Right lung (tissue), 5 donors: ENCODE measurements around the gene CEP72. TPM values are rescaled to one million over a fixed set of nuclear protein-coding genes. Genes with fewer than 3 reads are reported as not detected.

Experiments used
- polyA plus RNA-seq, 5 donors: library from polyadenylated mRNA; unstranded; fragments of 120-200 nt; gene quantifications; one replicate each; pipeline versions ENCODE4 v1.2.1 to v1.2.3, GENCODE V29; 2013; ENCODE audit warnings: inconsistent platforms in 1 of 5, low replicate concordance in 1 of 5; ENCODE audit not compliant: insufficient read length in 5 of 5, insufficient read depth in 1 of 5

CEP72 gene
- polyA plus RNA-seq, 5 donors, result 7.6 to 12.2 (median 9.6) TPM

Other genes with a start within 250 kb of the CEP72 start
- 10 to 100 TPM; 43.6 to 59.3 (median 55.2) TPM for gene EXOC3, start 169.2 kb upstream of the CEP72 start, polyA plus RNA-seq
- 1 to 10 TPM; 2.1 to 3.7 (median 2.7) TPM for gene SLC9A3, start 87.9 kb upstream of the CEP72 start, polyA plus RNA-seq
- gene TPPP, start 81.0 kb downstream of the CEP72 start, polyA plus RNA-seq, result 1 to 10 TPM; 6.4 to 8.2 (median 6.9) TPM
- 10 to 100 TPM; 24.9 to 42.4 (median 39.3) TPM for gene ZDHHC11B, start 172.4 kb downstream of the CEP72 start, polyA plus RNA-seq
- 10 to 100 TPM; 24.1 to 34.7 (median 27.2) TPM for gene ZDHHC11, start 238.6 kb downstream of the CEP72 start, polyA plus RNA-seq